ENCODE results near the gene SLC12A6.

The SLC12A6 gene

GRCh38 chr15:34217587-34218225 lies 119.9 kb downstream of the SLC12A6 start (continued):
- TF ChIP-seq ZNF624 (tag by site-specific recombination; IDR thresholded peaks at IDR 0.05) (no peak), ZNF239 (tag by site-specific recombination; IDR thresholded peaks at IDR 0.05) (no peak), ZNF394 (tag by site-specific recombination; IDR thresholded peaks at IDR 0.05; ENCODE audit: borderline replicate concordance) (no peak)

- POLR2A ChIA-PET = no interaction called here
- no peaks in the 10 kb centered on the region for H3K4me1 ChIP-seq (ENCODE audit: control insufficient read depth, insufficient read depth, low read length)
- H3K4me3 ChIP-seq (ENCODE audit: low read depth, low read length) = no peak overlapping the region
- H3K27ac ChIP-seq (ENCODE audit: extremely low read depth, low read depth, low read length) = no peak overlapping the region
- no peaks in the 10 kb centered on the region for H3K36me3 ChIP-seq (ENCODE audit: control insufficient read depth in 2 of 2, insufficient read depth in 1 of 2, low read length in 2 of 2)
- TF ChIP-seq ZNF426 (tag by site-specific recombination; IDR thresholded peaks at IDR 0.05) = no peak
- no peak for TF ChIP-seq ZNF132 (tag by site-specific recombination; IDR thresholded peaks at IDR 0.05; ENCODE audit: borderline replicate concordance)
- no peak for TF ChIP-seq ZNF76 (tag by site-specific recombination; IDR thresholded peaks at IDR 0.05; ENCODE audit: borderline replicate concordance, low read depth)
- no peak for TF ChIP-seq ZFP41 (tag by site-specific recombination; IDR thresholded peaks at IDR 0.05; ENCODE audit: borderline replicate concordance)
- no peak for TF ChIP-seq ZNF549 (tag by site-specific recombination; IDR thresholded peaks at IDR 0.05)
- no peak for TF ChIP-seq ZNF266 (tag by site-specific recombination; IDR thresholded peaks at IDR 0.05; ENCODE audit: low read depth)
- TF ChIP-seq ZNF10 (tag by site-specific recombination; IDR thresholded peaks at IDR 0.05) = no peak
- TF ChIP-seq BCL11A (tag by site-specific recombination; IDR thresholded peaks at IDR 0.05; ENCODE audit: low read depth) = no peak
- TF ChIP-seq ZNF341 (tag by site-specific recombination; IDR thresholded peaks at IDR 0.05; ENCODE audit: low read depth) = no peak
- TF ChIP-seq ZNF239 (tag by site-specific recombination; IDR thresholded peaks at IDR 0.05) = no peak
- no peak for TF ChIP-seq ZNF175 (tag by site-specific recombination; IDR thresholded peaks at IDR 0.05)
- no peak for TF ChIP-seq ZNF561 (tag by site-specific recombination; IDR thresholded peaks at IDR 0.05; ENCODE audit: borderline replicate concordance)
- no peak for TF ChIP-seq ZNF530 (tag by site-specific recombination; IDR thresholded peaks at IDR 0.05; ENCODE audit: low read depth)
- no peak for TF ChIP-seq ZNF837 (tag by site-specific recombination; IDR thresholded peaks at IDR 0.05)
- no peak for TF ChIP-seq WT1 (tag by site-specific recombination; IDR thresholded peaks at IDR 0.05)
- no peak for TF ChIP-seq ZNF596 (tag by site-specific recombination; IDR thresholded peaks at IDR 0.05)
- CTCF ChIA-PET = interaction anchor here (0.7 to 1.6 kb wide), 2 partner anchors 155 to 267 kb away, joined by 4 read pairs; no protein-coding TSS in a partner anchor
- no peaks in the 10 kb centered on the region for H3K9me3 ChIP-seq (ENCODE audit: control insufficient read depth, insufficient read depth, low read depth, low read length)
Measured at GRCh38 chr15:34216527-34217270, 120.9 kb downstream of the SLC12A6 start.

DNA sequence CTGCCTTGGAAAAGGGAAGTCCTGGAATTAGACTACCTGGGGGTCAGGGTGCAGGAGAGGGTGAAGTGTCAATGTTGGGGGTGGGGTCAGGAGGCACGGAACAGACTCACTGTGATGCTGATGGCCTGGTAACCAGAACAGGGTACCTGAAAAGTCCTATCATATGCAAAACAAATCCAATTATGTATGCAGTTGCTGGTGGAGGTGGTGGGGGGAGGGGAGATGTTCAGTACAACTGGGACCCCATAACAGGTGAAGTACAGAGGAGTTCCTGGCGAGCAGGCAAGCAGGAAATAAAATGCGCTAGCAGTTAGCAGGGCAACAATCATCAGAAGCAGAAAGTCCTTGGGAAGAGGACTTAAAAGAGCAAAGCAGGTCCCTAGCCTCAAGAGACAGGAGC lies 123.4 kb downstream of the SLC12A6 start:
- Histone ChIP-seq H3K27ac (ENCODE audit: extremely low read depth, low read depth, low read length) (no peak overlapping the region), H3K4me1 (ENCODE audit: control insufficient read depth, insufficient read depth, low read length) (no peaks in the 10 kb centered on the region), H3K36me3 (ENCODE audit: control insufficient read depth in 2 of 2, insufficient read depth in 1 of 2, low read length in 2 of 2) (no peaks in the 10 kb centered on the region), H3K9me3 (ENCODE audit: control insufficient read depth, insufficient read depth, low read depth, low read length) (no peaks in the 10 kb centered on the region), H3K4me3 (ENCODE audit: low read depth, low read length) (no peak overlapping the region)
- no peak for TF ChIP-seq ZNF510 (tag by site-specific recombination; IDR thresholded peaks at IDR 0.05; ENCODE audit: insufficient replicate concordance)
- CTCF ChIA-PET = no interaction called here
- POLR2A ChIA-PET = no interaction called here

- CTCF ChIA-PET = no interaction called here
- no peak for TF ChIP-seq ZNF169 (tag by site-specific recombination; IDR thresholded peaks at IDR 0.05)
- TF ChIP-seq ZNF223 (tag by site-specific recombination; IDR thresholded peaks at IDR 0.05) = no peak
- TF ChIP-seq ZNF600 (tag by site-specific recombination; IDR thresholded peaks at IDR 0.05) = no peak
- TF ChIP-seq ZFP41 (tag by site-specific recombination; IDR thresholded peaks at IDR 0.05; ENCODE audit: borderline replicate concordance) = no peak
- TF ChIP-seq ZBTB17 (tag by site-specific recombination; IDR thresholded peaks at IDR 0.05) = no peak
- TF ChIP-seq, protein P1, sequence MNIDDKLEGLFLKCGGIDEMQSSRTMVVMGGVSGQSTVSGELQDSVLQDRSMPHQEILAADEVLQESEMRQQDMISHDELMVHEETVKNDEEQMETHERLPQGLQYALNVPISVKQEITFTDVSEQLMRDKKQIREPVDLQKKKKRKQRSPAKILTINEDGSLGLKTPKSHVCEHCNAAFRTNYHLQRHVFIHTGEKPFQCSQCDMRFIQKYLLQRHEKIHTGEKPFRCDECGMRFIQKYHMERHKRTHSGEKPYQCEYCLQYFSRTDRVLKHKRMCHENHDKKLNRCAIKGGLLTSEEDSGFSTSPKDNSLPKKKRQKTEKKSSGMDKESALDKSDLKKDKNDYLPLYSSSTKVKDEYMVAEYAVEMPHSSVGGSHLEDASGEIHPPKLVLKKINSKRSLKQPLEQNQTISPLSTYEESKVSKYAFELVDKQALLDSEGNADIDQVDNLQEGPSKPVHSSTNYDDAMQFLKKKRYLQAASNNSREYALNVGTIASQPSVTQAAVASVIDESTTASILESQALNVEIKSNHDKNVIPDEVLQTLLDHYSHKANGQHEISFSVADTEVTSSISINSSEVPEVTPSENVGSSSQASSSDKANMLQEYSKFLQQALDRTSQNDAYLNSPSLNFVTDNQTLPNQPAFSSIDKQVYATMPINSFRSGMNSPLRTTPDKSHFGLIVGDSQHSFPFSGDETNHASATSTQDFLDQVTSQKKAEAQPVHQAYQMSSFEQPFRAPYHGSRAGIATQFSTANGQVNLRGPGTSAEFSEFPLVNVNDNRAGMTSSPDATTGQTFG (tag by site-specific recombination; IDR thresholded peaks at IDR 0.05; ENCODE audit: borderline replicate concordance) = no peak
- TF ChIP-seq ZFP69B (tag by site-specific recombination; IDR thresholded peaks at IDR 0.05) = no peak
- TF ChIP-seq HOXC10 (CRISPR knock-in tag; IDR thresholded peaks at IDR 0.05) = no peak
- no peak for TF ChIP-seq ZNF426 (tag by site-specific recombination; IDR thresholded peaks at IDR 0.05)
- no peak for TF ChIP-seq ZNF585B (tag by site-specific recombination; IDR thresholded peaks at IDR 0.05)
- no peak for TF ChIP-seq ZNF157 (tag by site-specific recombination; IDR thresholded peaks at IDR 0.05)
- no peak for TF ChIP-seq ZNF132 (tag by site-specific recombination; IDR thresholded peaks at IDR 0.05; ENCODE audit: borderline replicate concordance)
Measured at GRCh38 chr15:34213690-34214089, 123.9 kb downstream of the SLC12A6 start.

More at GRCh38 chr15:34213690-34214089, 123.9 kb downstream of the SLC12A6 start:
- POLR2A ChIA-PET = no interaction called here
- Histone ChIP-seq H3K4me1 (ENCODE audit: control insufficient read depth, insufficient read depth, low read length) (no peaks in the 10 kb centered on the region), H3K4me3 (ENCODE audit: low read depth, low read length) (no peak overlapping the region), H3K27ac (ENCODE audit: extremely low read depth, low read depth, low read length) (no peak overlapping the region), H3K9me3 (ENCODE audit: control insufficient read depth, insufficient read depth, low read depth, low read length) (no peaks in the 10 kb centered on the region), H3K36me3 (ENCODE audit: control insufficient read depth in 2 of 2, insufficient read depth in 1 of 2, low read length in 2 of 2) (no peaks in the 10 kb centered on the region)
